ENCODE data around the gene PHTF2.

GRCh38 chr7:77753173-77753572, 45.4 kb upstream of the PHTF2 start:
- TF ChIP-seq POLR2AphosphoS5 (IDR thresholded peaks at IDR 0.05; ENCODE audit: low read depth, low read length) (no peak), CTCF (IDR thresholded peaks at IDR 0.05) (no peak), REST (IDR thresholded peaks at IDR 0.05; ENCODE audit: low read depth, low read length) (no peak)
